B cell (primary cell): ENCODE measurements around the gene ACADS. TPM values are rescaled to one million over a fixed set of nuclear protein-coding genes. Genes with fewer than 3 reads are reported as not detected.
"Not testable (repeated sequence)": the region's sequence is repeated elsewhere in the genome, so short reads cannot be mapped to it uniquely, and the experiment has no call there.

Experiments
- ATAC-seq: fragments of 200-7000 bp; cut with Tn5 transposase; one replicate; pipeline ENCODE4 v1.10.0; 2021; ENCODE audit warnings: low read depth, mild to moderate bottlenecking, moderate number of reproducible peaks, moderate library complexity
- CTCF ChIA-PET: fragments of 350-600 bp; sonication (Branson Sonifier 250); formaldehyde crosslinking; loops from one replicate; lab custom pipeline; 2021; ENCODE audit warnings: antibody characterized with exemption, inconsistent platforms; lab: Charles Lee
- POLR2A ChIA-PET: fragments of 350-600 bp; sonication (Branson Sonifier 250); formaldehyde crosslinking; loops from one replicate; lab custom pipeline; 2021; ENCODE audit warnings: antibody characterized with exemption; lab: Charles Lee
- DNase-seq: peaks from one replicate; pipeline ENCODE4 v3.0.0; 2013
- H2AFZ ChIP-seq: 2 replicates; pipeline ENCODE4 v1.6.1; 2012; ENCODE audit warnings: mild to moderate bottlenecking, low read depth, low read length; ENCODE audit not compliant: insufficient read depth, poor library complexity, severe bottlenecking
- H3K27ac ChIP-seq, 2 donors: 1 replicate in 1 of 2; 2 replicates in 1 of 2; pipeline ENCODE4 v1.5.1; 2012 to 2013; ENCODE audit warnings: low read length in 2 of 2, mild to moderate bottlenecking in 2 of 2, moderate library complexity in 1 of 2
- H3K27me3 ChIP-seq, 4 experiments: fragments of 200-600 bp in 1 of 4; sonication (generic) in 1 of 4; replicated peaks in 1 of 4; 1 replicate in 2 of 4; 2 replicates in 2 of 4; pipeline versions ENCODE4 v1.6.1 to v1.7.0; 2013 to 2016; ENCODE audit warnings: low read length in 3 of 4, mild to moderate bottlenecking in 2 of 4, mixed read lengths in 1 of 4, moderate library complexity in 1 of 4; ENCODE audit not compliant: insufficient read depth in 4 of 4, control insufficient read depth in 3 of 4; ENCODE audit errors: control extremely low read depth in 1 of 4
- H3K36me3 ChIP-seq, 2 experiments: replicated peaks in 1 of 2; 1 replicate in 1 of 2; 2 replicates in 1 of 2; pipeline versions ENCODE4 v1.6.1 to v1.7.1; 2013; ENCODE audit warnings: low read length in 1 of 2; ENCODE audit not compliant: insufficient read depth in 2 of 2, control insufficient read depth in 1 of 2; ENCODE audit errors: control extremely low read depth in 1 of 2, extremely low read depth in 1 of 2
- H3K4me1 ChIP-seq, 2 donors: fragments of 200-600 bp in 1 of 2; sonication (generic) in 1 of 2; 1 replicate in 1 of 2; 2 replicates in 1 of 2; pipeline versions ENCODE4 v1.5.1 to v1.6.1; 2013 to 2017; ENCODE audit warnings: low read length in 2 of 2; ENCODE audit not compliant: control insufficient read depth in 2 of 2, insufficient read depth in 2 of 2
- H3K4me2 ChIP-seq: replicated peaks from 2 replicates; pipeline ENCODE3; 2012; ENCODE audit warnings: mild to moderate bottlenecking, low read depth, low read length; ENCODE audit not compliant: poor library complexity, severe bottlenecking
- H3K4me3 ChIP-seq, 5 experiments: fragments of 200-600 bp in 1 of 5; sonication (generic) in 1 of 5; 1 replicate in 3 of 5; 2 replicates in 2 of 5; pipeline versions ENCODE4 v1.5.1 to v1.7.0; 2011 to 2016; ENCODE audit warnings: low read length in 4 of 5, mild to moderate bottlenecking in 4 of 5, low read depth in 2 of 5, control low read depth in 1 of 5, moderate library complexity in 1 of 5; ENCODE audit not compliant: insufficient read depth in 1 of 5; ENCODE audit errors: control extremely low read depth in 1 of 5, extremely low read depth in 1 of 5
- H3K79me2 ChIP-seq: fragments of 200-600 bp; sonication (generic); one replicate; pipeline ENCODE4 v1.6.0; 2016; ENCODE audit warnings: low read length; ENCODE audit not compliant: control insufficient read depth, insufficient read depth
- H3K9ac ChIP-seq: fragments of 200-600 bp; sonication (generic); 2 replicates; pipeline ENCODE4 v1.6.1; 2017; ENCODE audit warnings: mild to moderate bottlenecking, low read length, moderate library complexity
- H3K9me3 ChIP-seq, 3 donors: one replicate each; pipeline versions ENCODE4 v1.6.1 to v1.7.1; 2013; ENCODE audit warnings: low read length in 2 of 3; ENCODE audit not compliant: control insufficient read depth in 2 of 3, insufficient read depth in 1 of 3; ENCODE audit errors: control extremely low read depth in 1 of 3
- H4K20me1 ChIP-seq: 2 replicates; pipeline ENCODE4 v1.6.0; 2012; ENCODE audit warnings: mild to moderate bottlenecking, low read length; ENCODE audit not compliant: insufficient read depth, control insufficient read depth, poor library complexity, severe bottlenecking
- H3K27ac Mint-ChIP-seq: one replicate; pipeline ENCODE4 v1.8.0; 2021; ENCODE audit warnings: mixed read lengths
- H3K27me3 Mint-ChIP-seq: one replicate; pipeline ENCODE4 v1.8.0; 2021; ENCODE audit warnings: mixed read lengths
- H3K4me1 Mint-ChIP-seq: one replicate; pipeline ENCODE4 v1.8.0; 2021; ENCODE audit warnings: mixed read lengths
- H3K4me3 Mint-ChIP-seq: one replicate; pipeline ENCODE4 v1.8.0; 2021; ENCODE audit warnings: mixed read lengths
- H3K9me3 Mint-ChIP-seq: one replicate; pipeline ENCODE4 v1.8.0; 2022; ENCODE audit warnings: mixed read lengths; ENCODE audit not compliant: insufficient read depth
- EZH2 ChIP-seq: IDR thresholded peaks from 2 replicates; pipeline ENCODE4 v1.6.1; 2012; ENCODE audit warnings: borderline replicate concordance, low read depth, mild to moderate bottlenecking, moderate library complexity, low read length; ENCODE audit not compliant: insufficient read depth, poor library complexity, severe bottlenecking
- WGBS: methylation state at CpG from one replicate; pipeline ENCODE4 v1.1.5; 2013; ENCODE audit warnings: missing lambda C conversion rate; ENCODE audit not compliant: insufficient coverage; 5-methylcytosine and 5-hydroxymethylcytosine counted together
- intact Hi-C: fragments of 100-400 bp; cut with micrococcal nuclease; formaldehyde crosslinking; loops from one replicate; pipeline ENCODE4 v1.10.0; 2022
- polyA plus RNA-seq: library from polyadenylated mRNA; depleted of rRNA; stranded (reverse); fragments of >200 nt; gene quantifications from 2 replicates; pipeline ENCODE4 v1.2.3, GENCODE V29; 2012
- total RNA-seq, 2 donors: library from RNA; stranded (reverse); fragments of 120-200 nt in 1 of 2; gene quantifications; 1 replicate in 1 of 2; 2 replicates in 1 of 2; pipeline versions ENCODE4 v1.2.3 to v1.2.4, GENCODE V29; 2013 to 2022
- TF ChIP-seq, protein P1 (sequence below): fragments of 200-600 bp; IDR thresholded peaks from one replicate; pipeline ENCODE4 v1.8.0; 2022; ENCODE audit warnings: antibody characterized with exemption, mild to moderate bottlenecking

Gene ACADS
- total and polyA plus RNA-seq, 2 donors (not counting 1 experiment from before 2014, with no cell fraction given), result 6.8 to 10.0 TPM

DNA sequence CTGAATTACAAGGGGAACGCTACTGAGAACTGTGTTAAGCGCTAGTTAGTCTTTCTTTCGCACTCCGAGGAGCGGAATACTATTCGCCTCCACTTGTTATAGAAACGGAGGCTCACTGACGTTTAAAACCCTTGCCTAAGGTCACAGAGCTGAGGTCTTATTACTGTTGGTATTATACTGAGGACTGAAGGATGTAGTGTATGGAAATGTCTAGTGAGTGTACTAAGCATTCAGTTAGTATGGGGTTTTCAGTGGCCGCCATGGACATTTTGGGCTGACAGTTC lies 826 bp downstream of the ACADS start:
- H3K27me3 Mint-ChIP-seq, result no peaks in the 10 kb centered on the region
- CTCF ChIA-PET, result no interaction called here
- H3K4me3 Mint-ChIP-seq, result peak overlapping the region; percentile 90
- H2AFZ ChIP-seq, result no peak overlapping the region
- intact Hi-C loops, result loop anchor here (5.0 kb wide), 1 partner anchor 176 kb away; the partner anchor contains the start of gene SPPL3
- no peak overlapping the region for H3K4me3 ChIP-seq
- peaks cover 28% of the 10 kb centered on the region for H3K4me1 Mint-ChIP-seq
- H3K9ac ChIP-seq, result no peak overlapping the region
- no peak for TF ChIP-seq EZH2
- TF ChIP-seq, protein P1, sequence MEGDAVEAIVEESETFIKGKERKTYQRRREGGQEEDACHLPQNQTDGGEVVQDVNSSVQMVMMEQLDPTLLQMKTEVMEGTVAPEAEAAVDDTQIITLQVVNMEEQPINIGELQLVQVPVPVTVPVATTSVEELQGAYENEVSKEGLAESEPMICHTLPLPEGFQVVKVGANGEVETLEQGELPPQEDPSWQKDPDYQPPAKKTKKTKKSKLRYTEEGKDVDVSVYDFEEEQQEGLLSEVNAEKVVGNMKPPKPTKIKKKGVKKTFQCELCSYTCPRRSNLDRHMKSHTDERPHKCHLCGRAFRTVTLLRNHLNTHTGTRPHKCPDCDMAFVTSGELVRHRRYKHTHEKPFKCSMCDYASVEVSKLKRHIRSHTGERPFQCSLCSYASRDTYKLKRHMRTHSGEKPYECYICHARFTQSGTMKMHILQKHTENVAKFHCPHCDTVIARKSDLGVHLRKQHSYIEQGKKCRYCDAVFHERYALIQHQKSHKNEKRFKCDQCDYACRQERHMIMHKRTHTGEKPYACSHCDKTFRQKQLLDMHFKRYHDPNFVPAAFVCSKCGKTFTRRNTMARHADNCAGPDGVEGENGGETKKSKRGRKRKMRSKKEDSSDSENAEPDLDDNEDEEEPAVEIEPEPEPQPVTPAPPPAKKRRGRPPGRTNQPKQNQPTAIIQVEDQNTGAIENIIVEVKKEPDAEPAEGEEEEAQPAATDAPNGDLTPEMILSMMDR, result no peak
- no peaks in the 10 kb centered on the region for H3K9me3 Mint-ChIP-seq
- ATAC-seq, result no peak
- peaks cover 34% of the 10 kb centered on the region for H4K20me1 ChIP-seq
- WGBS, result 96% methylated on average over 8 of the region's 9 CpGs
- peak overlapping the region; percentile 92 for H3K4me2 ChIP-seq
- H3K79me2 ChIP-seq, result peaks cover 7% of the 10 kb centered on the region
- POLR2A ChIA-PET, result no interaction called here
- peaks cover 25% of the 10 kb centered on the region in 2 donors for H3K4me1 ChIP-seq
- H3K36me3 ChIP-seq, result peaks cover 0 to 5% of the 10 kb centered on the region in 2 experiments
- no peaks in the 10 kb centered on the region for H3K27me3 ChIP-seq
- H3K27ac Mint-ChIP-seq, result peak overlapping the region; percentile 15
- H3K9me3 ChIP-seq, result no peaks in the 10 kb centered on the region
- DNase-seq, result no peak
- no peak overlapping the region for H3K27ac ChIP-seq

DNA sequence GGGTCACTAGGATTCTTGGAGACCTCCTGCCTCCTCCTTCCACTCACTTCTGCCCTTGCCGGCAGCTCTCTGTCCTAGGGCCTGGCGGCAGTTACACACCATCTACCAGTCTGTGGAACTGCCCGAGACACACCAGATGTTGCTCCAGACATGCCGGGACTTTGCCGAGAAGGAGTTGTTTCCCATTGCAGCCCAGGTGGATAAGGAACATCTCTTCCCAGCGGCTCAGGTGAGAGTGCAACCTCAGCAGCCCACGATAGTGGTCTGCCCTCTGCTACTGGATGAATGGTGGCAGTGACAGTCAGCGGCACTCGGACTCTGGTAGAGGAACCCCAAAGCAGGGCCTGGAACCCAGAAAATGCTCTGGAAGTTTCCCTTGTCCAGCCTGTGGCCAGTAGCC lies 1.3 kb downstream of the ACADS start:
- Histone ChIP-seq H3K4me2 (no peak overlapping the region), H3K4me3 (no peak overlapping the region), H3K4me1 (peaks cover 20% of the 10 kb centered on the region in 2 donors), H3K27me3 (no peaks in the 10 kb centered on the region), H3K27ac (no peak overlapping the region), H3K9ac (no peak overlapping the region), H3K79me2 (peaks cover 7% of the 10 kb centered on the region), H3K9me3 (no peaks in the 10 kb centered on the region), H4K20me1 (peaks cover 28% of the 10 kb centered on the region), H2AFZ (no peak overlapping the region), H3K36me3 (peaks cover 0 to 5% of the 10 kb centered on the region in 2 experiments)
- intact Hi-C loops, result loop anchor here (5.0 kb wide), 1 partner anchor 175 kb away; the partner anchor contains the start of gene SPPL3
- Mint-ChIP-seq H3K4me3 (peak overlapping the region; percentile 90), H3K27me3 (no peaks in the 10 kb centered on the region), H3K4me1 (peaks cover 23% of the 10 kb centered on the region), H3K27ac (no peak overlapping the region), H3K9me3 (no peaks in the 10 kb centered on the region)
- POLR2A ChIA-PET, result no interaction called here
- TF ChIP-seq EZH2, result no peak
- TF ChIP-seq, protein P1, result no peak
- DNase-seq (no peak), ATAC-seq (no peak)
- WGBS, result 98% methylated on average over 9 of the region's 9 CpGs
- CTCF ChIA-PET, result no interaction called here

DNA sequence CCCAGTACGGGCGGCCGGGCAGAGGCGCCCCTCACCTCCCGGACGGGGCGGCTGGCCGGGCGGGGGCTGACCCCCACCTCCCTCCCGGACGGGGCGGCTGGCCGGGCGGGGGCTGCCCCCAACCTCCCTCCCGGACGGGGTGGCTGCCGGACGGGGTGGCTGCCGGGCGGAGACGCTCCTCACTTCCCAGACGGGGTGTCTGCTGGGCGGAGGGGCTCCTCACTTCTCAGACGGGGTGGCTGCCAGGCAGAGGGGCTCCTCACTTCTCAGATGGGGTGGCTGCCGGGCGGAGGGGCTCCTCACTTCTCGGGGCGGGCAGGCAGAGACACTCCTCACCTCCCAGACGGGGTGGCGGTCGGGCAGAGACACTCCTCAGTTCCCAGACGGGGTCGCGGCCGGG lies 6.6 kb downstream of the ACADS start:
- CTCF ChIA-PET, DNase-seq, H3K36me3 ChIP-seq, intact Hi-C loops, H3K4me2 ChIP-seq, H3K4me1 Mint-ChIP-seq, H3K27me3 ChIP-seq, H3K9me3 ChIP-seq, POLR2A ChIA-PET, H3K4me3 ChIP-seq, H3K9ac ChIP-seq, ATAC-seq, H3K27ac Mint-ChIP-seq, H2AFZ ChIP-seq, H4K20me1 ChIP-seq, H3K4me1 ChIP-seq, H3K4me3 Mint-ChIP-seq, H3K27ac ChIP-seq, H3K9me3 Mint-ChIP-seq, H3K79me2 ChIP-seq, H3K27me3 Mint-ChIP-seq: not testable (repeated sequence)
- 97% methylated on average over 18 of the region's 35 CpGs for WGBS
